Measurements from ENCODE around the gene ACE.

Gene ACE

GRCh38 chr17:63489291-63489690, 12.4 kb downstream of the ACE start:
- Histone ChIP-seq H3K4me3 (ENCODE audit: low read depth, low read length) (no peak overlapping the region), H3K27ac (no peak overlapping the region), H3K27me3 (replicated peaks) (peaks cover 14% of the 10 kb centered on the region), H3K36me3 (replicated peaks) (no peaks in the 10 kb centered on the region)
- in situ Hi-C loops (cut with HindIII; ENCODE audit: low pct_ligation_motif_present, low sequenced_read_pairs) = no loop called here
- TF ChIP-seq, protein P1, sequence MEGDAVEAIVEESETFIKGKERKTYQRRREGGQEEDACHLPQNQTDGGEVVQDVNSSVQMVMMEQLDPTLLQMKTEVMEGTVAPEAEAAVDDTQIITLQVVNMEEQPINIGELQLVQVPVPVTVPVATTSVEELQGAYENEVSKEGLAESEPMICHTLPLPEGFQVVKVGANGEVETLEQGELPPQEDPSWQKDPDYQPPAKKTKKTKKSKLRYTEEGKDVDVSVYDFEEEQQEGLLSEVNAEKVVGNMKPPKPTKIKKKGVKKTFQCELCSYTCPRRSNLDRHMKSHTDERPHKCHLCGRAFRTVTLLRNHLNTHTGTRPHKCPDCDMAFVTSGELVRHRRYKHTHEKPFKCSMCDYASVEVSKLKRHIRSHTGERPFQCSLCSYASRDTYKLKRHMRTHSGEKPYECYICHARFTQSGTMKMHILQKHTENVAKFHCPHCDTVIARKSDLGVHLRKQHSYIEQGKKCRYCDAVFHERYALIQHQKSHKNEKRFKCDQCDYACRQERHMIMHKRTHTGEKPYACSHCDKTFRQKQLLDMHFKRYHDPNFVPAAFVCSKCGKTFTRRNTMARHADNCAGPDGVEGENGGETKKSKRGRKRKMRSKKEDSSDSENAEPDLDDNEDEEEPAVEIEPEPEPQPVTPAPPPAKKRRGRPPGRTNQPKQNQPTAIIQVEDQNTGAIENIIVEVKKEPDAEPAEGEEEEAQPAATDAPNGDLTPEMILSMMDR (IDR thresholded peaks at IDR 0.05; ENCODE audit: low read depth, low read length, missing control alignments) = no peak
- DNase-seq = no peak

DNA sequence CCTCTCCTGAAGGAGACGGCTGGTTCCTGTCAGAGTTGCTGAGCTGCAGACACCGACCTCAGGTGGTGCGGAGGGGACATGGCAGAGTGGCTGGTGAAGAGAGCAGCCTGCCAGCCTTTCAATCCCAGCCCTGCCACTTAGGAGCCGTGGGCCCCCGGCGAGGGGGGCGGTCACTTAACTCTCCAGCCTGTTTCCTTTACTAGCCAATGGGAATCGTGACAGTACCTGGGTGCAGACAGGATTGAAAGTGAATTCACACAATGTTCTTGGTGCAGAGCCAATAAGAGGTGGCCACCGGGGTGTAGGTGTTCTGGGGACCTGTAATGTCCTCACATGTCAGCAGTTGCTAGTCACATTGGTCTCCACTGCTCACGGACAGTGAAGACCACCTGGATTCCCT, 13.5 kb downstream of the ACE start:
- TF ChIP-seq, protein P1 (IDR thresholded peaks at IDR 0.05; ENCODE audit: low read depth, low read length, missing control alignments) = no peak
- no peaks in the 10 kb centered on the region for H3K36me3 ChIP-seq (replicated peaks)
- no peak for DNase-seq
- H3K27ac ChIP-seq = no peak overlapping the region
- no peak overlapping the region for H3K4me3 ChIP-seq (ENCODE audit: low read depth, low read length)
- in situ Hi-C loops (cut with HindIII; ENCODE audit: low pct_ligation_motif_present, low sequenced_read_pairs) = no loop called here
- peaks cover 14% of the 10 kb centered on the region for H3K27me3 ChIP-seq (replicated peaks)

DNA sequence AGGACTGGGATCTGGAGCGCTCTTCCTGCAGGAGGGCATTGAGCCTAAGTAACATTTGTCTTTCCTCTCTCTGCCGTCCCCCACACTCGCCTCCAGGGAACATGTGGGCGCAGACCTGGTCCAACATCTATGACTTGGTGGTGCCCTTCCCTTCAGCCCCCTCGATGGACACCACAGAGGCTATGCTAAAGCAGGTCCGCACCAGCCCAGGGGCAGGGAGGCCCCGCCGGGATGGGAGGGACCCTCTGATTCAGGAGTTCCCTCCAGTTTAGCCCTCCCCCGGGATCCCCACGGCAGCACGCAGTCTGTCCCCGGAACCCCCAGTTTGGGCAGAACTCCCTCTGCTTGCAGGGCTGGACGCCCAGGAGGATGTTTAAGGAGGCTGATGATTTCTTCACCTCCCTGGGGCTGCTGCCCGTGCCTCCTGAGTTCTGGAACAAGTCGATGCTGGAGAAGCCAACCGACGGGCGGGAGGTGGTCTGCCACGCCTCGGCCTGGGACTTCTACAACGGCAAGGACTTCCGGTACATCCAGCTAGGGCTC, 14.1 kb downstream of the ACE start:
- Histone ChIP-seq H3K27me3 (replicated peaks) (peaks cover 14% of the 10 kb centered on the region), H3K4me3 (ENCODE audit: low read depth, low read length) (no peak overlapping the region), H3K27ac (no peak overlapping the region), H3K36me3 (replicated peaks) (no peaks in the 10 kb centered on the region)
- TF ChIP-seq, protein P1 (IDR thresholded peaks at IDR 0.05; ENCODE audit: low read depth, low read length, missing control alignments) = no peak
- DNase-seq = no peak
- in situ Hi-C loops (cut with HindIII; ENCODE audit: low pct_ligation_motif_present, low sequenced_read_pairs) = no loop called here

GRCh38 chr17:63491413-63491812, 14.6 kb downstream of the ACE start:
- TF ChIP-seq, protein P1 (IDR thresholded peaks at IDR 0.05; ENCODE audit: low read depth, low read length, missing control alignments) = no peak
- no peak overlapping the region for H3K4me3 ChIP-seq (ENCODE audit: low read depth, low read length)
- no peak overlapping the region for H3K27ac ChIP-seq
- H3K36me3 ChIP-seq (replicated peaks) = no peaks in the 10 kb centered on the region
- peaks cover 14% of the 10 kb centered on the region for H3K27me3 ChIP-seq (replicated peaks)
- in situ Hi-C loops (cut with HindIII; ENCODE audit: low pct_ligation_motif_present, low sequenced_read_pairs) = no loop called here
- DNase-seq = no peak

- Histone ChIP-seq H3K36me3 (replicated peaks) (no peaks in the 10 kb centered on the region), H3K27me3 (replicated peaks) (peaks cover 14% of the 10 kb centered on the region)
- in situ Hi-C loops (cut with HindIII; ENCODE audit: low pct_ligation_motif_present, low sequenced_read_pairs) = no loop called here
These were observed 15.2 kb downstream of the ACE start for GRCh38 chr17:63491977-63492618.

More at GRCh38 chr17:63491977-63492618, 15.2 kb downstream of the ACE start:
- Histone ChIP-seq H3K27ac (no peak overlapping the region), H3K4me3 (ENCODE audit: low read depth, low read length) (no peak overlapping the region)
- DNase-seq = no peak
- TF ChIP-seq, protein P1 (IDR thresholded peaks at IDR 0.05; ENCODE audit: low read depth, low read length, missing control alignments) = no peak

Data from brain microvascular endothelial cell (primary cell).